ENCODE results near the gene HAO2.
"Not testable (repeated sequence)": the region's sequence is repeated elsewhere in the genome, so short reads cannot be mapped to it uniquely, and the experiment has no call there.

The HAO2 gene

DNA sequence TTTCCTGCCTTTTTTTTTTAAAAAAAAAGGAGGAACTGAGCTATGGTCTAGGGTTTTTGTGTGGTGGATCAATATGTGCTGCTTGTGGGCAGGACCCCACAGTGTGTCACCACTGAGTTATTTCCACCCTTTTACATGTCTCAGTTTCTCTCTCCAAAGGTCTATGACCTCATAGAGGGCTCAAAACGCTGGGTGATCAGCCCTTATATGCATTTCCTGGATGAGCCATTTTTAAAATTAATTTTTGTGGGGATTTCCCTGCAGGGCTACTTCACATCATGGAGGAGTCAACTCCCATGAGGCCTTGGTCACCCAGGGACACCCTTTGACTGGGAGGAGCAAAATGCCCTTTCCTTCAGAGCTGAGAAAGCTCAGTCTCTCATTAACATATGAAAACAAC is 20.7 kb upstream of the HAO2 start:
- DNase-seq, result no peak

DNA sequence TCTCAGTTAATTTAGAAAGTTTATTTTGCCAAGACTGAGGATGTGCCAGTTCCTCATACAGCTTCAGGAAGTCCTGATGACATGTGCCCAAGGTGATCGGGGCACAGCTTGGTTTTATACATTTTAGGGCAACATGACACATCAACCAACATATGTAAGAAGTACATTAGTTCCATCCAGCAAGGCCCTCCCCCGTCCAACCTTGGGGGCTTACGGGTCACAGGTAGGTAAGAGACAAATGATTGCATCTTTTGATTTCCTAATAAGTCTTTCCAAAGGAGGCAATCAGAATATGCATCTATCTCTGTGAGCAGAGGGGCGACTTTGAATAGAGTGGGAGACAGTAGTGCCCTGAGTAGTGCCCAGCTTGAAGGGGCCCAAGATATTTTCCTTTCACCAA is 19.6 kb upstream of the HAO2 start:
- no peak for DNase-seq

- not testable (repeated sequence) for DNase-seq
Measured at GRCh38 chr1:119350866-119351265, 17.7 kb upstream of the HAO2 start.

- DNase-seq, result no peak
Measured at GRCh38 chr1:119351997-119352396, 16.6 kb upstream of the HAO2 start.

DNA sequence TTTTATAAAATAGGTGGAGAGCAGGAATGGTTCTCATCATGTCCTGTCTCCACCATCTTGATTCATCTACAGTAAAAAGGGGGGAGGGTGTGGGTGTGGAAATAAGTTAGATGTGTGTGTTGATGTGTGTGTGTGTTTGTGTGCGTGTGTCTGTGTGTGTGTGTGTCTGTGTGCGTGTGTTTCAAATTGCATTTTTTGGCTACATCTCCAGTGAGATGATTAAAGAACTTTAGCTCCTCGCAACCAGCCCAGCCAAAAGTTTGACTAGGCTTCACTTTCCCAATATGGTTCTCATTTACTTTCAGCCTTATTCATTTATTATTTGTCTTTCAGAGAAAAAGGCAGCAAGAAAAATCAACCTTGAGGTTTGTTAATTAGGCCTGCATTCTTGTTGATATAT is 14.7 kb upstream of the HAO2 start:
- no peak for DNase-seq

GRCh38 chr1:119358636-119359035 is 9.9 kb upstream of the HAO2 start:
- no peak for DNase-seq

DNA sequence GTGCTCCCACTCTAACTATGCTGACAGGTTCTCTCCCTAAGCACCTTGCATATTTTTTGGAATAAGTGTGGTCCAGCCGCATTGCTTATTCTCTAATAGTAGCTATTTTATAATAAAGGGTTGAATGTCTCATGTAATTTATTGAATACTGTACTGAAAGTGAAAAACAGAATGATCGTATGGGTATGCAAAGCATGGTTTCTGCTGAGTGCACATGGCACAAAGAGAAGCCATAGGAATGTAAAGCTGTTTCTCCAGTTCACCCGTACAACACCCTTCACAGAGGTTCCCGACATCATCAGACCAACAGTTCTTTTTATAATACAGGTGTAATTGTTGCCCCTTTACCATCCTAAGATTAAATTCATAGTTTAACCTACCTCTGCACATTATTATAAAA is 8.9 kb upstream of the HAO2 start:
- no peak for DNase-seq

DNA sequence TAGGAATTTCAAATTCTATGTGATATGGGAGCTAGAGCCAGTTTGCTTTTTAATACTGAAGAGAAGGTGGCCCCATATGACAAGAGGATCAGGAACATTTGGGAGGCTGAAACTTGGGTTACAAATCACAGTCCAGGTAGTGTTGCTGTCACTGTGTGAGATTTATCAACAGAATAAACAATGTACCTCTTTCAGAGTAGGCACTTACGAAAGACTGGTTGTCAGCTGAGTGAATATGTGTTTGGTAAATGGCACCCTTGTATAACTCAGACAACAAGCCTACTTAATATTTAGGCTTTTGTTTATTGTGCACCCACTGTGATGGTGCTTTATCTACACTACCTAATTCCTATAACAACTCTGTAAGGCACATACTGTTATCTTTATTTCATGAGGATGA is 7.4 kb upstream of the HAO2 start:
- no peak for DNase-seq

GRCh38 chr1:119361620-119362344 is 6.8 kb upstream of the HAO2 start:
- no peak for DNase-seq

- no peak for DNase-seq
Measured at GRCh38 chr1:119363162-119363561, 5.4 kb upstream of the HAO2 start.

GRCh38 chr1:119364640-119365039 is 3.9 kb upstream of the HAO2 start:
- no peak for DNase-seq

- DNase-seq, result no peak
Measured at GRCh38 chr1:119366424-119366823, 2.2 kb upstream of the HAO2 start.

DNA sequence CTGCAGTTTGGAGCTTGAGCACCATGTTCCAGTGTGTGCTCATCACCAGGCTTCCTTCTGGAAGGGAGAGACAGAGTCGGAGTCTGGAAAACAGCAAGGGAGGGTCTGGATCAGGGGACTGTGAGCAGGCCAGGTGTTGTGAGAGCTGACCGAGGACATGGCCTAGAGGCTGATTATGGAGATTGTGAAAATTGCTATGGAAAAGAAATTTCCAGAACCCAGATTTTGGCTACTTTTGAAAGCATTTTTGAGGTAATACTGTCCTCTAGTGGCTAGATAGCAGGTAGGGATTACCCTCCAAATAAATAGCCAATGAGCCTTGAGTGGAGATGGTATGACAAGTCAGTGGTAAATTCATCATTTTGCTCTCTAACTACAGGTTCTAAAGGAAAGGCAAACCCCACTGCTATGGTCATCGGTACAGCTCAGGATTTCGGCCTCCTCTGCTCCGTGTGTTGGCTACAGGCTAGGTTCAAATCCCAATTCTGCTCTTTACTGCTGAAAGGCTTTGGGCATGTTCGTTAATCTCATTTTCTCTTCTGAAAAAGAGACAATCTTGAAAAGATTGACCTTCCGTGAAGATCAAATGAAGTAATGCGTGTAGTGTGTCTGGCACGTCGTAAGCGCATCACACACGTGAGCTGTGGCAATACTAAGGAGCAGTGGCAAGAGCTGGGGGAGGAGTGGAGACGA is 1.0 kb upstream of the HAO2 start:
- no peak for DNase-seq

DNA sequence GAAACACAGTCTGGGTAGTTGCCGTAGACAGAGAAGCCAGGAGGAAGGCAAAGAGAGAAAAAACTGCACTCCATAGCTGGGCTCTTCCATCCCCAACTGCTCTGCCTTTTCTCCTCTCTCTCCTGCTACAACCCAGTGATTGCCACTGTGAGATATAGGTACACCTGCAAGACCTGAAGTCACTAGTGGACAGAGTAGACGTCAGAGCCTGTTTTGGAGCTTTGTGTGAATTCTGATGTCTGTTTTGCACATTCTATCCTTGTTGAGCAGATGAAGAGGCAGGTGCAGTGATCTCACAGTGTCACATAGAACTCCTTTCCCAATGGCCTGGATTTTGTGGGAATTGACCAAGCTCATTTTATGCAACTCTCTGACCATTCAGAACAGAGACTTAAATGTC is 2.2 kb downstream of the HAO2 start:
- DNase-seq, result no peak

- DNase-seq, result no peak
Measured at GRCh38 chr1:119371815-119372214, 3.2 kb downstream of the HAO2 start.

GRCh38 chr1:119372503-119373086 is 4.0 kb downstream of the HAO2 start:
- no peak for DNase-seq

DNA sequence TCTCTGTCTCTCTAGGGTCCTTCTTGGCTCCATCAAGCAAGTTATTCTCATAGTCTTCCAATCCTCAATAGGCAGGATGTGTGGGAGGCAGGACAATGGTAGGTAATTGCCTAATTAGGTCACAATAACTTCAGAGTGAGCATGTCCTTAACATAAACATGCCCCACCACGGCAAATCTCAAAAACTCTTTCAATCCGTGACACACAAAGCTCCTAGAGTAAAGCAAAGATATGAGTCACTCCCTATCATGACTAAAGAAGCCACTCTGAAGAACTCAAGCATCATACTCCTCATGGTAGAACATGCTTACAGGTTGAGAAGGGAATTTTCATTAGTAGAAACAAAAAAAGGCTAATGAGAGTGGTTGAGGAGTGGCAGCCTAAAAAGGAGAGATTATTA is 4.9 kb downstream of the HAO2 start:
- no peak for DNase-seq

GRCh38 chr1:119374208-119374874 is 5.8 kb downstream of the HAO2 start:
- no peak for DNase-seq

GRCh38 chr1:119375366-119375765 is 6.8 kb downstream of the HAO2 start:
- DNase-seq, result no peak

DNA sequence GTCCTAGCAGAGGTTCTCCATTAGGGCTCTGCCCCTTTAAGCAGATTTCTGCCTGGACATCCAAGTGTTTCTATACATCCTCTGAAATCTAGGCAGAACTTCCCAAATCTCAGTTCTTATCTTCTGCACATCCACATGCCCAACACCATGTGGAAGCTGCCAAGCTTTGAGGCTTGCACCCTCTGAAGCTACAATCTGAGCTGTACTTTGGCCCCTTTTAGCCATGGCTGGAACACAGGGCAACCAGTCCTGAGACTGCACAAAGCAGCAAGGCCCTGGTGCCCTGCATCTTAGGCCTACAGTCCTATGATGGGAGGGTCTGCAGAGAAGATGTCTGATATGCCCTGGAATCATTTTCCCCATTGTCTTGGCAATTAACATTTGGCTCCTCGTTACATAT is 8.0 kb downstream of the HAO2 start:
- no peak for DNase-seq

DNA sequence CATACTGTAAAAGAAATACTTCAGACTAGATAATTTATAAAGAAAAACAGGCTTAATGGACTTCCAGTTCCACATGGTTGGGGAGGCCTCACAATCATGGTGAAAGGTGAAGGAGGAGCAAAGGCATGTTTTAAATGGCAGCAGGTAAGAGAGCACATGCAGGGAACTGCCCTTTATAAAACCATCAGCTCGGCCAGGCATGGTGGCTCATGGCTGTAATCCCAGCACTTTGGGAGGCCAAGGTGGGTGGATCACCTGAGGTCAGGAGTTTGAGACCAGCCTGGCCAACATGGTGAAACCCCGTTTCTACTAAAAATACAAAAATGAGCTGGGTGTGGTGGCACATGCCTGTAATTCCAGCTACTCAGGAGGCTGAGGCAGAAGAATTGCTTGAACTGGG is 9.0 kb downstream of the HAO2 start:
- not testable (repeated sequence) for DNase-seq

GRCh38 chr1:119379117-119379516 is 10.5 kb downstream of the HAO2 start:
- no peak for DNase-seq

DNA sequence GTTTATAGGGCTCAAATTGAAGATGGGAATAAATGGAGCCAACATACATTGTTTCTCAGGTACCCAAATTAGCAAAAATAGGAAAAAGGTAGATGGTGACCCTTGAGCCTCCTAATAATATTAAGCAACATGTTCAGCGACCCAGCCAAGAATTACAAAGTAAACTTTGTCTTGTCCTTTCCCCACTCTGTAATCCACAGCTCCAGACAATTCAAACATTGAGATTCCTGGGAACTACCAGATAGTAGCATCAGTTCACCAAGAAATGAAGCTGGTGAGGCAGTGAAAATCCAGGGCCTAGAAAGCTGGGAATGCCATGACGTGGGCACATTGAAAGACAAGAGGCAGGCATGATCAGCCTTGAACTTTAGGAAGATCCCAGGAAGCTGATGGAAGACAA is 11.7 kb downstream of the HAO2 start:
- DNase-seq, result no peak

All from CD4-positive, alpha-beta T cell treated with Interleukin-21 for 1 hour (primary cell).